ENCODE results near the gene EPX.
A peak's percentile ranks its signal among the peaks of the same experiment; 100 is the strongest.

The EPX gene

GRCh38 chr17:58186591-58186990, 5.9 kb upstream of the EPX start:
- DNase-seq = no peak

GRCh38 chr17:58187063-58187462, 5.5 kb upstream of the EPX start:
- no peak for DNase-seq

GRCh38 chr17:58187675-58188074, 4.9 kb upstream of the EPX start:
- no peak for DNase-seq

GRCh38 chr17:58189436-58190146, 2.9 kb upstream of the EPX start:
- peak; percentile 21 for DNase-seq

GRCh38 chr17:58191241-58191896, 1.2 kb upstream of the EPX start:
- no peak for DNase-seq

- peak; percentile 31 for DNase-seq
These were observed 1.2 kb downstream of the EPX start for GRCh38 chr17:58193641-58194255.

GRCh38 chr17:58195518-58196123, 3.1 kb downstream of the EPX start:
- DNase-seq = no peak

GRCh38 chr17:58196610-58197009, 4.1 kb downstream of the EPX start:
- DNase-seq = no peak

- peak; percentile 77 for DNase-seq
These were observed 7.6 kb downstream of the EPX start for GRCh38 chr17:58200024-58200633.

- DNase-seq = no peak
These were observed 10.3 kb downstream of the EPX start for GRCh38 chr17:58202859-58203258.

GRCh38 chr17:58204796-58205195, 12.3 kb downstream of the EPX start:
- no peak for DNase-seq

- no peak for DNase-seq
These were observed 13.4 kb downstream of the EPX start for GRCh38 chr17:58205936-58206335.

- no peak for DNase-seq
These were observed 14.9 kb downstream of the EPX start for GRCh38 chr17:58207451-58207850.

- no peak for DNase-seq
These were observed 15.8 kb downstream of the EPX start for GRCh38 chr17:58208344-58208743.

- DNase-seq = no peak
These were observed 18.4 kb downstream of the EPX start for GRCh38 chr17:58210922-58211321.

- peak; percentile 42 for DNase-seq
These were observed 23.2 kb downstream of the EPX start for GRCh38 chr17:58215685-58216084.

GRCh38 chr17:58217766-58218165, 25.2 kb downstream of the EPX start:
- no peak for DNase-seq

- peak; percentile 95 for DNase-seq
These were observed 26.7 kb downstream of the EPX start, which contains the start of gene MKS1 for GRCh38 chr17:58219007-58219788. MKS1 (minus strand) TSS chr17:58219255; CDS start chr17:58219230, 25 bp downstream.

GRCh38 chr17:58219789-58220183, 27.3 kb downstream of the EPX start:
- no peak for DNase-seq

GRCh38 chr17:58224315-58224714, 31.8 kb downstream of the EPX start:
- no peak for DNase-seq

GRCh38 chr17:58227733-58228132, 35.2 kb downstream of the EPX start:
- no peak for DNase-seq

- no peak for DNase-seq
These were observed 36.2 kb downstream of the EPX start for GRCh38 chr17:58228679-58229078.

Measured in RPMI8226 (cell line).